Activated T-helper 17 cell treated with anti-CD3 and anti-CD28 coated beads, Interleukin-2, amount 50 U/mL, for 72 hours (primary cell): ENCODE measurements around the gene ZDHHC18. TPM values are rescaled to one million over a fixed set of nuclear protein-coding genes. Genes with fewer than 3 reads are reported as not detected.
"Not testable (repeated sequence)": the region's sequence is repeated elsewhere in the genome, so short reads cannot be mapped to it uniquely, and the experiment has no call there.

ENCODE experiments used
- ATAC-seq: fragments of 150-1000 bp; cut with Tn5 transposase; replicated peaks from 2 replicates; pipeline ENCODE4 v1.10.0; 2021; ENCODE audit warnings: mild to moderate bottlenecking, moderate library complexity
- H3K27ac Mint-ChIP-seq: one replicate; pipeline ENCODE4 v1.8.0; 2022; ENCODE audit warnings: mixed read lengths
- H3K27me3 Mint-ChIP-seq: one replicate; pipeline ENCODE4 v1.8.0; 2022; ENCODE audit warnings: mixed read lengths
- H3K36me3 Mint-ChIP-seq: one replicate; pipeline ENCODE4 v1.8.0; 2022; ENCODE audit warnings: low read depth, mild to moderate bottlenecking, mixed read lengths
- H3K4me1 Mint-ChIP-seq: one replicate; pipeline ENCODE4 v1.8.0; 2022; ENCODE audit warnings: mixed read lengths
- H3K4me3 Mint-ChIP-seq: one replicate; pipeline ENCODE4 v1.8.0; 2022; ENCODE audit warnings: mild to moderate bottlenecking, mixed read lengths
- H3K9me3 Mint-ChIP-seq: one replicate; pipeline ENCODE4 v1.8.0; 2022; ENCODE audit warnings: mixed read lengths
- total RNA-seq, 2 donors: library from RNA; stranded (reverse); gene quantifications; one replicate each; pipeline ENCODE4 v1.2.3, GENCODE V29; 2022

The ZDHHC18 gene
- total RNA-seq, 2 donors from 2014 or later: 84.3 to 86.1 TPM

GRCh38 chr1:26874896-26875295 is 48.4 kb downstream of the ZDHHC18 start:
- H3K36me3 Mint-ChIP-seq: peaks cover 42% of the 10 kb centered on the region
- H3K27ac Mint-ChIP-seq: no peak overlapping the region

GRCh38 chr1:26877326-26877725 is 50.8 kb downstream of the ZDHHC18 start:
- Mint-ChIP-seq H3K9me3 (no peaks in the 10 kb centered on the region), H3K36me3 (peaks cover 66% of the 10 kb centered on the region)
- ATAC-seq: no peak

More at GRCh38 chr1:26874896-26875295, 48.4 kb downstream of the ZDHHC18 start:
- H3K4me3 Mint-ChIP-seq: no peak overlapping the region
- no peaks in the 10 kb centered on the region for H3K9me3 Mint-ChIP-seq
- H3K27me3 Mint-ChIP-seq: no peaks in the 10 kb centered on the region
- H3K4me1 Mint-ChIP-seq: no peaks in the 10 kb centered on the region
- ATAC-seq: no peak

GRCh38 chr1:26879793-26880192 is 53.3 kb downstream of the ZDHHC18 start:
- Mint-ChIP-seq H3K27ac (no peak overlapping the region), H3K4me1 (peaks cover 8% of the 10 kb centered on the region), H3K27me3 (no peaks in the 10 kb centered on the region), H3K4me3 (no peak overlapping the region), H3K36me3 (peaks cover 91% of the 10 kb centered on the region), H3K9me3 (no peaks in the 10 kb centered on the region)
- no peak for ATAC-seq

More at GRCh38 chr1:26877326-26877725, 50.8 kb downstream of the ZDHHC18 start:
- no peaks in the 10 kb centered on the region for H3K27me3 Mint-ChIP-seq
- H3K4me1 Mint-ChIP-seq: no peaks in the 10 kb centered on the region
- no peak overlapping the region for H3K4me3 Mint-ChIP-seq
- no peak overlapping the region for H3K27ac Mint-ChIP-seq

- not testable (repeated sequence) for H3K27ac Mint-ChIP-seq, H3K9me3 Mint-ChIP-seq
- peaks cover 94% of the 10 kb centered on the region for H3K36me3 Mint-ChIP-seq
These were observed 55.1 kb downstream of the ZDHHC18 start for GRCh38 chr1:26881611-26882010.

GRCh38 chr1:26882696-26883463 is 56.4 kb downstream of the ZDHHC18 start:
- peaks cover 96% of the 10 kb centered on the region for H3K36me3 Mint-ChIP-seq

More at GRCh38 chr1:26881611-26882010, 55.1 kb downstream of the ZDHHC18 start:
- not testable (repeated sequence) for H3K27me3 Mint-ChIP-seq, H3K4me3 Mint-ChIP-seq, ATAC-seq
- H3K4me1 Mint-ChIP-seq: peaks cover 12% of the 10 kb centered on the region

GRCh38 chr1:26887125-26887524 is 60.6 kb downstream of the ZDHHC18 start:
- H3K27ac Mint-ChIP-seq: no peak overlapping the region
- H3K4me3 Mint-ChIP-seq: no peak overlapping the region

More at GRCh38 chr1:26882696-26883463, 56.4 kb downstream of the ZDHHC18 start:
- Mint-ChIP-seq H3K27me3 (no peaks in the 10 kb centered on the region), H3K4me3 (no peak overlapping the region), H3K27ac (no peak overlapping the region), H3K9me3 (no peaks in the 10 kb centered on the region), H3K4me1 (peaks cover 12% of the 10 kb centered on the region)
- ATAC-seq: no peak

GRCh38 chr1:26888231-26888630 is 61.7 kb downstream of the ZDHHC18 start:
- peak overlapping the region; percentile 99 for H3K4me3 Mint-ChIP-seq
- no peaks in the 10 kb centered on the region for H3K27me3 Mint-ChIP-seq
- H3K4me1 Mint-ChIP-seq: peaks cover 19% of the 10 kb centered on the region
- peaks cover 87% of the 10 kb centered on the region for H3K36me3 Mint-ChIP-seq
- peak overlapping the region; percentile 98 for H3K27ac Mint-ChIP-seq
- no peak for ATAC-seq
- no peaks in the 10 kb centered on the region for H3K9me3 Mint-ChIP-seq

More at GRCh38 chr1:26887125-26887524, 60.6 kb downstream of the ZDHHC18 start:
- Mint-ChIP-seq H3K27me3 (no peaks in the 10 kb centered on the region), H3K4me1 (peaks cover 26% of the 10 kb centered on the region), H3K9me3 (no peaks in the 10 kb centered on the region), H3K36me3 (peaks cover 87% of the 10 kb centered on the region)
- ATAC-seq: no peak

- peak within 1 kb of the TSS; percentile 98 for H3K27ac Mint-ChIP-seq
These were observed 63.3 kb downstream of the ZDHHC18 start, which contains the start of gene GPN2 for GRCh38 chr1:26889551-26890466. Gene GPN2 (minus strand): TSS chr1:26890283. CDS start chr1:26890096, 187 bp downstream.

GRCh38 chr1:26890467-26890796 is 63.9 kb downstream of the ZDHHC18 start:
- Mint-ChIP-seq H3K27me3 (no peaks in the 10 kb centered on the region), H3K4me3 (peak overlapping the region; percentile 99), H3K9me3 (no peaks in the 10 kb centered on the region), H3K36me3 (peaks cover 86% of the 10 kb centered on the region), H3K27ac (peak overlapping the region; percentile 98), H3K4me1 (peaks cover 20% of the 10 kb centered on the region)
- peak; percentile 31 for ATAC-seq

More at GRCh38 chr1:26889551-26890466, 63.3 kb downstream of the ZDHHC18 start, which contains the start of gene GPN2:
- ATAC-seq: peak; percentile 99
- Mint-ChIP-seq H3K36me3 (peaks cover 87% of the 10 kb centered on the region), H3K4me3 (peak within 1 kb of the TSS; percentile 99), H3K9me3 (no peaks in the 10 kb centered on the region), H3K4me1 (peaks cover 24% of the 10 kb centered on the region), H3K27me3 (no peaks in the 10 kb centered on the region)

GRCh38 chr1:26894263-26894662 is 67.8 kb downstream of the ZDHHC18 start:
- peak overlapping the region; percentile 85 for H3K27ac Mint-ChIP-seq
- H3K9me3 Mint-ChIP-seq: no peaks in the 10 kb centered on the region
- no peak overlapping the region for H3K4me3 Mint-ChIP-seq
- no peaks in the 10 kb centered on the region for H3K27me3 Mint-ChIP-seq
- H3K36me3 Mint-ChIP-seq: peaks cover 86% of the 10 kb centered on the region
- peaks cover 14% of the 10 kb centered on the region for H3K4me1 Mint-ChIP-seq
- ATAC-seq: no peak

- no peak for ATAC-seq
- Mint-ChIP-seq H3K4me1 (peaks cover 21% of the 10 kb centered on the region), H3K4me3 (no peak overlapping the region), H3K9me3 (no peaks in the 10 kb centered on the region), H3K27ac (no peak overlapping the region), H3K36me3 (peaks cover 76% of the 10 kb centered on the region), H3K27me3 (no peaks in the 10 kb centered on the region)
These were observed 70.9 kb downstream of the ZDHHC18 start for GRCh38 chr1:26897351-26897750.

GRCh38 chr1:26900001-26900814 is 73.7 kb downstream of the ZDHHC18 start, which contains the start of gene GPATCH3:
Gene GPATCH3 (minus strand): TSS chr1:26900467. CDS start chr1:26900442, 25 bp downstream.
- Mint-ChIP-seq H3K27ac (peak within 1 kb of the TSS; percentile 95), H3K27me3 (no peaks in the 10 kb centered on the region), H3K4me3 (peak within 1 kb of the TSS; percentile 88), H3K9me3 (no peaks in the 10 kb centered on the region), H3K4me1 (peaks cover 15% of the 10 kb centered on the region), H3K36me3 (peaks cover 47% of the 10 kb centered on the region)
- peak; percentile 94 for ATAC-seq

GRCh38 chr1:26900815-26901511 is 74.5 kb downstream of the ZDHHC18 start:
- H3K36me3 Mint-ChIP-seq: peaks cover 40% of the 10 kb centered on the region
- H3K27ac Mint-ChIP-seq: peak overlapping the region; percentile 95
- peak overlapping the region; percentile 88 for H3K4me3 Mint-ChIP-seq
- no peaks in the 10 kb centered on the region for H3K9me3 Mint-ChIP-seq
- H3K4me1 Mint-ChIP-seq: peaks cover 15% of the 10 kb centered on the region
- no peak for ATAC-seq
- H3K27me3 Mint-ChIP-seq: no peaks in the 10 kb centered on the region
